ENCODE data around the gene ST3GAL3.

ST3GAL3 gene

GRCh38 chr1:43901196-43901961, 194.0 kb downstream of the ST3GAL3 start:
- Histone ChIP-seq H3K4me3 (ENCODE audit: low read depth in 1 of 2, low read length in 2 of 2) (no peak overlapping the region), H3K9ac (ENCODE audit: low read depth in 1 of 2, low read length in 2 of 2) (no peak overlapping the region), H3K36me3 (ENCODE audit: control insufficient read depth in 1 of 2, insufficient read depth in 2 of 2, low read length in 2 of 2) (peaks cover 0 to 8% of the 10 kb centered on the region in 2 donors), H3K4me1 (ENCODE audit: control insufficient read depth in 1 of 2, insufficient read depth in 2 of 2, low read length in 2 of 2) (no peaks in the 10 kb centered on the region), H3K9me3 (ENCODE audit: control insufficient read depth in 1 of 2, low read length in 2 of 2) (no peaks in the 10 kb centered on the region), H3K27ac (ENCODE audit: low read depth, low read length) (no peak overlapping the region), H3K27me3 (ENCODE audit: control insufficient read depth in 1 of 2, insufficient read depth in 2 of 2, low read length in 2 of 2) (no peaks in the 10 kb centered on the region)

GRCh38 chr1:43902058-43902831, 194.9 kb downstream of the ST3GAL3 start:
- Histone ChIP-seq H3K9ac (ENCODE audit: low read depth in 1 of 2, low read length in 2 of 2) (no peak overlapping the region), H3K4me1 (ENCODE audit: control insufficient read depth in 1 of 2, insufficient read depth in 2 of 2, low read length in 2 of 2) (no peaks in the 10 kb centered on the region), H3K27me3 (ENCODE audit: control insufficient read depth in 1 of 2, insufficient read depth in 2 of 2, low read length in 2 of 2) (no peaks in the 10 kb centered on the region), H3K36me3 (ENCODE audit: control insufficient read depth in 1 of 2, insufficient read depth in 2 of 2, low read length in 2 of 2) (peaks cover 0 to 8% of the 10 kb centered on the region in 2 donors), H3K27ac (ENCODE audit: low read depth, low read length) (no peak overlapping the region), H3K9me3 (ENCODE audit: control insufficient read depth in 1 of 2, low read length in 2 of 2) (no peaks in the 10 kb centered on the region), H3K4me3 (ENCODE audit: low read depth in 1 of 2, low read length in 2 of 2) (no peak overlapping the region)

GRCh38 chr1:43904660-43905551, 197.6 kb downstream of the ST3GAL3 start:
- Histone ChIP-seq H3K4me3 (ENCODE audit: low read depth in 1 of 2, low read length in 2 of 2) (no peak overlapping the region), H3K27me3 (ENCODE audit: control insufficient read depth in 1 of 2, insufficient read depth in 2 of 2, low read length in 2 of 2) (no peaks in the 10 kb centered on the region), H3K36me3 (ENCODE audit: control insufficient read depth in 1 of 2, insufficient read depth in 2 of 2, low read length in 2 of 2) (no peaks in the 10 kb centered on the region), H3K9ac (ENCODE audit: low read depth in 1 of 2, low read length in 2 of 2) (no peak overlapping the region), H3K27ac (ENCODE audit: low read depth, low read length) (no peak overlapping the region), H3K4me1 (ENCODE audit: control insufficient read depth in 1 of 2, insufficient read depth in 2 of 2, low read length in 2 of 2) (no peaks in the 10 kb centered on the region), H3K9me3 (ENCODE audit: control insufficient read depth in 1 of 2, low read length in 2 of 2) (no peaks in the 10 kb centered on the region)

- Histone ChIP-seq H3K4me1 (ENCODE audit: control insufficient read depth in 1 of 2, insufficient read depth in 2 of 2, low read length in 2 of 2) (no peaks in the 10 kb centered on the region), H3K9me3 (ENCODE audit: control insufficient read depth in 1 of 2, low read length in 2 of 2) (no peaks in the 10 kb centered on the region), H3K4me3 (ENCODE audit: low read depth in 1 of 2, low read length in 2 of 2) (no peak overlapping the region), H3K27ac (ENCODE audit: low read depth, low read length) (no peak overlapping the region), H3K36me3 (ENCODE audit: control insufficient read depth in 1 of 2, insufficient read depth in 2 of 2, low read length in 2 of 2) (no peaks in the 10 kb centered on the region), H3K27me3 (ENCODE audit: control insufficient read depth in 1 of 2, insufficient read depth in 2 of 2, low read length in 2 of 2) (no peaks in the 10 kb centered on the region), H3K9ac (ENCODE audit: low read depth in 1 of 2, low read length in 2 of 2) (no peak overlapping the region)
These were observed 200.9 kb downstream of the ST3GAL3 start for GRCh38 chr1:43908226-43908625.

GRCh38 chr1:43908858-43909257, 201.5 kb downstream of the ST3GAL3 start:
- no peak overlapping the region for H3K4me3 ChIP-seq (ENCODE audit: low read depth in 1 of 2, low read length in 2 of 2)
- no peak overlapping the region for H3K9ac ChIP-seq (ENCODE audit: low read depth in 1 of 2, low read length in 2 of 2)
- H3K9me3 ChIP-seq (ENCODE audit: control insufficient read depth in 1 of 2, low read length in 2 of 2), result no peaks in the 10 kb centered on the region
- H3K36me3 ChIP-seq (ENCODE audit: control insufficient read depth in 1 of 2, insufficient read depth in 2 of 2, low read length in 2 of 2), result no peaks in the 10 kb centered on the region
- H3K27ac ChIP-seq (ENCODE audit: low read depth, low read length), result no peak overlapping the region
- H3K27me3 ChIP-seq (ENCODE audit: control insufficient read depth in 1 of 2, insufficient read depth in 2 of 2, low read length in 2 of 2), result no peaks in the 10 kb centered on the region
- no peaks in the 10 kb centered on the region for H3K4me1 ChIP-seq (ENCODE audit: control insufficient read depth in 1 of 2, insufficient read depth in 2 of 2, low read length in 2 of 2)

GRCh38 chr1:43910343-43910742, 203.0 kb downstream of the ST3GAL3 start:
- H3K27ac ChIP-seq (ENCODE audit: low read depth, low read length), result no peak overlapping the region
- no peaks in the 10 kb centered on the region for H3K36me3 ChIP-seq (ENCODE audit: control insufficient read depth in 1 of 2, insufficient read depth in 2 of 2, low read length in 2 of 2)
- no peak overlapping the region for H3K4me3 ChIP-seq (ENCODE audit: low read depth in 1 of 2, low read length in 2 of 2)
- no peaks in the 10 kb centered on the region for H3K27me3 ChIP-seq (ENCODE audit: control insufficient read depth in 1 of 2, insufficient read depth in 2 of 2, low read length in 2 of 2)
- H3K9me3 ChIP-seq (ENCODE audit: control insufficient read depth in 1 of 2, low read length in 2 of 2), result no peaks in the 10 kb centered on the region
- no peaks in the 10 kb centered on the region for H3K4me1 ChIP-seq (ENCODE audit: control insufficient read depth in 1 of 2, insufficient read depth in 2 of 2, low read length in 2 of 2)
- H3K9ac ChIP-seq (ENCODE audit: low read depth in 1 of 2, low read length in 2 of 2), result no peak overlapping the region

GRCh38 chr1:43912607-43913006, 205.3 kb downstream of the ST3GAL3 start:
- no peak overlapping the region for H3K9ac ChIP-seq (ENCODE audit: low read depth in 1 of 2, low read length in 2 of 2)
- no peaks in the 10 kb centered on the region for H3K27me3 ChIP-seq (ENCODE audit: control insufficient read depth in 1 of 2, insufficient read depth in 2 of 2, low read length in 2 of 2)
- no peak overlapping the region for H3K27ac ChIP-seq (ENCODE audit: low read depth, low read length)
- H3K4me1 ChIP-seq (ENCODE audit: control insufficient read depth in 1 of 2, insufficient read depth in 2 of 2, low read length in 2 of 2), result no peaks in the 10 kb centered on the region
- no peak overlapping the region for H3K4me3 ChIP-seq (ENCODE audit: low read depth in 1 of 2, low read length in 2 of 2)
- no peaks in the 10 kb centered on the region for H3K36me3 ChIP-seq (ENCODE audit: control insufficient read depth in 1 of 2, insufficient read depth in 2 of 2, low read length in 2 of 2)
- H3K9me3 ChIP-seq (ENCODE audit: control insufficient read depth in 1 of 2, low read length in 2 of 2), result no peaks in the 10 kb centered on the region

GRCh38 chr1:43913051-43913501, 205.7 kb downstream of the ST3GAL3 start:
- Histone ChIP-seq H3K9ac (ENCODE audit: low read depth in 1 of 2, low read length in 2 of 2) (no peak overlapping the region), H3K4me3 (ENCODE audit: low read depth in 1 of 2, low read length in 2 of 2) (no peak overlapping the region), H3K9me3 (ENCODE audit: control insufficient read depth in 1 of 2, low read length in 2 of 2) (no peaks in the 10 kb centered on the region), H3K4me1 (ENCODE audit: control insufficient read depth in 1 of 2, insufficient read depth in 2 of 2, low read length in 2 of 2) (no peaks in the 10 kb centered on the region), H3K27ac (ENCODE audit: low read depth, low read length) (no peak overlapping the region), H3K27me3 (ENCODE audit: control insufficient read depth in 1 of 2, insufficient read depth in 2 of 2, low read length in 2 of 2) (no peaks in the 10 kb centered on the region), H3K36me3 (ENCODE audit: control insufficient read depth in 1 of 2, insufficient read depth in 2 of 2, low read length in 2 of 2) (no peaks in the 10 kb centered on the region)

- Histone ChIP-seq H3K4me3 (ENCODE audit: low read depth in 1 of 2, low read length in 2 of 2) (no peak overlapping the region), H3K27me3 (ENCODE audit: control insufficient read depth in 1 of 2, insufficient read depth in 2 of 2, low read length in 2 of 2) (no peaks in the 10 kb centered on the region), H3K36me3 (ENCODE audit: control insufficient read depth in 1 of 2, insufficient read depth in 2 of 2, low read length in 2 of 2) (no peaks in the 10 kb centered on the region), H3K9ac (ENCODE audit: low read depth in 1 of 2, low read length in 2 of 2) (no peak overlapping the region), H3K9me3 (ENCODE audit: control insufficient read depth in 1 of 2, low read length in 2 of 2) (no peaks in the 10 kb centered on the region), H3K27ac (ENCODE audit: low read depth, low read length) (no peak overlapping the region), H3K4me1 (ENCODE audit: control insufficient read depth in 1 of 2, insufficient read depth in 2 of 2, low read length in 2 of 2) (no peaks in the 10 kb centered on the region)
These were observed 206.5 kb downstream of the ST3GAL3 start for GRCh38 chr1:43913666-43914360.
